PFSK-1 (cell line): Measurements from ENCODE around the gene ANKHD1.

Experiments used
- FOXP2 ChIP-seq: optimal IDR thresholded peaks from 2 replicates; pipeline ENCODE3; 2011; ENCODE audit warnings: borderline replicate concordance, control low read depth, inconsistent platforms; ENCODE audit not compliant: insufficient read depth; ENCODE audit errors: extremely low read length, extremely low read depth
- POLR2AphosphoS5 ChIP-seq: IDR thresholded peaks from 2 replicates; pipeline ENCODE4 v1.6.1; 2012; ENCODE audit warnings: low read depth, mild to moderate bottlenecking, control low read depth, low read length, moderate library complexity
- REST ChIP-seq, 2 experiments: IDR thresholded peaks; 2 replicates each; pipeline versions ENCODE4 v1.6.1 to v1.8.0; 2011 to 2012; ENCODE audit warnings: low read depth in 2 of 2, low read length in 2 of 2, control low read depth in 1 of 2, inconsistent platforms in 1 of 2, mild to moderate bottlenecking in 1 of 2, moderate library complexity in 1 of 2; ENCODE audit not compliant: insufficient read depth in 1 of 2
- SIN3A ChIP-seq: IDR thresholded peaks from 2 replicates; pipeline ENCODE4 v1.6.1; 2012; ENCODE audit warnings: mild to moderate bottlenecking, low read length, moderate library complexity, borderline replicate concordance; ENCODE audit not compliant: insufficient read depth
- TAF1 ChIP-seq: IDR thresholded peaks from 2 replicates; pipeline ENCODE4 v1.6.1; 2012; ENCODE audit warnings: low read length, control low read depth, borderline replicate concordance; ENCODE audit not compliant: insufficient read depth

Gene ANKHD1

GRCh38 chr5:140524003-140524402, 122.4 kb downstream of the ANKHD1 start:
- TF ChIP-seq TAF1 (no peak), FOXP2 (no peak), POLR2AphosphoS5 (no peak), REST (IDR thresholded peaks at IDR 0.05; ENCODE audit: insufficient read depth in 1 of 2, low read depth in 2 of 2, low read length in 2 of 2) (no peak), SIN3A (no peak)

- no peak for TF ChIP-seq SIN3A
Measured at GRCh38 chr5:140540227-140540626, 138.6 kb downstream of the ANKHD1 start.

- no peak for TF ChIP-seq REST (IDR thresholded peaks at IDR 0.05; ENCODE audit: insufficient read depth in 1 of 2, low read depth in 2 of 2, low read length in 2 of 2)
- TF ChIP-seq FOXP2 = no peak
- TF ChIP-seq SIN3A = no peak
- no peak for TF ChIP-seq POLR2AphosphoS5
Measured at GRCh38 chr5:140542972-140543371, 141.3 kb downstream of the ANKHD1 start.

- TF ChIP-seq TAF1 = no peak
- TF ChIP-seq FOXP2 = no peak
- no peak for TF ChIP-seq SIN3A
- no peak for TF ChIP-seq POLR2AphosphoS5
- no peak for TF ChIP-seq REST (IDR thresholded peaks at IDR 0.05; ENCODE audit: insufficient read depth in 1 of 2, low read depth in 2 of 2, low read length in 2 of 2)
Measured at GRCh38 chr5:140544986-140545385, 143.4 kb downstream of the ANKHD1 start.

GRCh38 chr5:140545606-140546005, 144.0 kb downstream of the ANKHD1 start:
- TF ChIP-seq FOXP2 (no peak), POLR2AphosphoS5 (no peak), REST (IDR thresholded peaks at IDR 0.05; ENCODE audit: insufficient read depth in 1 of 2, low read depth in 2 of 2, low read length in 2 of 2) (no peak), SIN3A (no peak), TAF1 (no peak)
